ENCODE measurements around the gene ASB8.

DNA sequence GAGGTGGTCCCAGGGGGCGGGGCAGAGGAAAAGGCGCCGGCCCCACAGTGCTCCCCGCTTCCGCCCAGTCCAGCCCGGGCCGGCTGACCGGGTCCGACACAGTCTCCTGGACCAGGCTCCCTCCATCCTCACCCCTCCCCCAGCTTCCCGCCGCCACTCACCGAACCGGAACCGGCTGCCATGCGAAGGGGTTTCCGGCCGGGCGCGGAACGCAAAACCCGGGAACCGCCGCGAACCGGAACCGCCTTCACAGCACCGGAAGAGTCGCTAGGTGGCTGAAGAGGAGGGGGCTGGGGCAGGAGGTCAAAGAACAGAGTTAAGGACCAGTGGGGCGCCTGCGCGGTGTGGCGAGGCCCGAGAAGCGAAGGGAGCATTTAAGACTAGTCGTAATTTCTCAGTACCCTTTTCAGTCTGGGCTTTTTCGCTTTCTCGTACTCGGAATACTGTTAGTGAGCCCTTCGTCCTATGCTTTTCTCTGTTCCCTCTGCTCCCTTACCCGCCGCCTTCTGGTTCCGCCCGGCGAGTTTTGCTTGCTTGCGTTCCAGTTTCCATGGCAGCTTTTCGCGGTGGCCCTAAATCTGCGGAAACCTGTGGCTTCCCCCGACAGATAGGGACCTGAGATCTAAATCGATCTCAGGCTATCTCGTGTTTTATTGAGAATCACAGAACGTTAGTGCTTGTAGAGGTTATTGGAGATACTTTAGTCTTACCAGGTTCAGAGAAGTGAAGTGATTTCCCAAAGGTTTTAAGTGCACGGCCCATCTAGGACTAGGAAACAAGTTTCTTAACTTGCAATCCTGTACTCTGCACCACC, 51.2 kb downstream of the ASB8 start, which contains the start of gene SENP1:
- TF ChIP-seq, protein P1, sequence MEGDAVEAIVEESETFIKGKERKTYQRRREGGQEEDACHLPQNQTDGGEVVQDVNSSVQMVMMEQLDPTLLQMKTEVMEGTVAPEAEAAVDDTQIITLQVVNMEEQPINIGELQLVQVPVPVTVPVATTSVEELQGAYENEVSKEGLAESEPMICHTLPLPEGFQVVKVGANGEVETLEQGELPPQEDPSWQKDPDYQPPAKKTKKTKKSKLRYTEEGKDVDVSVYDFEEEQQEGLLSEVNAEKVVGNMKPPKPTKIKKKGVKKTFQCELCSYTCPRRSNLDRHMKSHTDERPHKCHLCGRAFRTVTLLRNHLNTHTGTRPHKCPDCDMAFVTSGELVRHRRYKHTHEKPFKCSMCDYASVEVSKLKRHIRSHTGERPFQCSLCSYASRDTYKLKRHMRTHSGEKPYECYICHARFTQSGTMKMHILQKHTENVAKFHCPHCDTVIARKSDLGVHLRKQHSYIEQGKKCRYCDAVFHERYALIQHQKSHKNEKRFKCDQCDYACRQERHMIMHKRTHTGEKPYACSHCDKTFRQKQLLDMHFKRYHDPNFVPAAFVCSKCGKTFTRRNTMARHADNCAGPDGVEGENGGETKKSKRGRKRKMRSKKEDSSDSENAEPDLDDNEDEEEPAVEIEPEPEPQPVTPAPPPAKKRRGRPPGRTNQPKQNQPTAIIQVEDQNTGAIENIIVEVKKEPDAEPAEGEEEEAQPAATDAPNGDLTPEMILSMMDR (conservative IDR thresholded peaks at IDR 0.05; ENCODE audit: low read depth, low read length), result no peak
- TF ChIP-seq BHLHE40 (IDR thresholded peaks at IDR 0.05; ENCODE audit: low read depth, low read length) (no peak), POLR2A (IDR thresholded peaks at IDR 0.05; ENCODE audit: low read depth, low read length) (peak; percentile 59; the same call in 1 of the 2 replicates), FOS (IDR thresholded peaks at IDR 0.05; ENCODE audit: low read depth, low read length) (no peak), MAFK (IDR thresholded peaks at IDR 0.05; ENCODE audit: low read depth, low read length) (no peak), NFE2L2 (IDR thresholded peaks at IDR 0.05; ENCODE audit: low read depth, low read length) (no peak), CHD1 (IDR thresholded peaks at IDR 0.05; ENCODE audit: low read depth, low read length) (no peak), RAD21 (IDR thresholded peaks at IDR 0.05; ENCODE audit: low read length) (no peak), RCOR1 (IDR thresholded peaks at IDR 0.05; ENCODE audit: insufficient replicate concordance, low read length) (no peak)
- TF ChIP-seq, protein P2, sequence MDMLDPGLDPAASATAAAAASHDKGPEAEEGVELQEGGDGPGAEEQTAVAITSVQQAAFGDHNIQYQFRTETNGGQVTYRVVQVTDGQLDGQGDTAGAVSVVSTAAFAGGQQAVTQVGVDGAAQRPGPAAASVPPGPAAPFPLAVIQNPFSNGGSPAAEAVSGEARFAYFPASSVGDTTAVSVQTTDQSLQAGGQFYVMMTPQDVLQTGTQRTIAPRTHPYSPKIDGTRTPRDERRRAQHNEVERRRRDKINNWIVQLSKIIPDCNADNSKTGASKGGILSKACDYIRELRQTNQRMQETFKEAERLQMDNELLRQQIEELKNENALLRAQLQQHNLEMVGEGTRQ (IDR thresholded peaks at IDR 0.05; ENCODE audit: low read depth, low read length), result no peak

Measured in IMR-90 (cell line).